Bronchial epithelial cell (primary cell): Measurements from ENCODE around the gene OXT. TPM values are rescaled to one million over a fixed set of nuclear protein-coding genes. Genes with fewer than 3 reads are reported as not detected.

Experiments
- DNase-seq: peaks from one replicate; pipeline ENCODE4 v3.0.0-alpha.2; 2010; ENCODE audit warnings: low read depth
- FAIRE-seq: peaks from 2 replicates; lab custom pipeline; 2011; peaks lifted over from hg19 to GRCh38; lab: Jason Lieb, UNC
- H3K27me3 ChIP-seq: 2 replicates; pipeline ENCODE4 v1.5.1; 2011; ENCODE audit warnings: low read length; ENCODE audit not compliant: control insufficient read depth, insufficient read depth
- H3K36me3 ChIP-seq: 2 replicates; pipeline ENCODE4 v1.5.1; 2011; ENCODE audit warnings: low read length; ENCODE audit not compliant: control insufficient read depth, insufficient read depth
- H3K4me3 ChIP-seq: 2 replicates; pipeline ENCODE4 v1.5.1; 2011; ENCODE audit warnings: mild to moderate bottlenecking, low read depth, low read length, control low read depth
- CTCF ChIP-seq: IDR thresholded peaks from 2 replicates; pipeline ENCODE4 v1.5.1; 2011; ENCODE audit warnings: mild to moderate bottlenecking, moderate library complexity, low read length, control low read depth, inconsistent platforms; ENCODE audit not compliant: insufficient read depth, severe bottlenecking
- total RNA-seq: library from RNA; depleted of rRNA; stranded (reverse); fragments of >200 nt; gene quantifications from 2 replicates; pipeline ENCODE4 v1.2.1, GENCODE V29; 2014

Gene OXT
- total RNA-seq, 1 donor from 2014 or later, result not detected

- no peak for TF ChIP-seq CTCF
- Histone ChIP-seq H3K36me3 (peaks cover 4% of the 10 kb centered on the region), H3K27me3 (no peaks in the 10 kb centered on the region), H3K4me3 (no peak overlapping the region)
- FAIRE-seq (peak; percentile 76), DNase-seq (no peak)
These were observed 38.2 kb downstream of the OXT start for GRCh38 chr20:3109350-3110302.

GRCh38 chr20:3111507-3111906 is 40.1 kb downstream of the OXT start:
- FAIRE-seq, result no peak
- no peak for DNase-seq

GRCh38 chr20:3111995-3112394 is 40.6 kb downstream of the OXT start:
- H3K36me3 ChIP-seq, result peaks cover 4% of the 10 kb centered on the region
- TF ChIP-seq CTCF, result no peak
- H3K4me3 ChIP-seq, result no peak overlapping the region
- FAIRE-seq (no peak), DNase-seq (no peak)
- H3K27me3 ChIP-seq, result no peaks in the 10 kb centered on the region

More at GRCh38 chr20:3111507-3111906, 40.1 kb downstream of the OXT start:
- no peak overlapping the region for H3K4me3 ChIP-seq
- TF ChIP-seq CTCF, result no peak
- H3K36me3 ChIP-seq, result peaks cover 4% of the 10 kb centered on the region
- H3K27me3 ChIP-seq, result no peaks in the 10 kb centered on the region

GRCh38 chr20:3115190-3116107 is 44.0 kb downstream of the OXT start:
- DNase-seq, result peak; percentile 36
- peak; percentile 72 for FAIRE-seq
- no peak overlapping the region for H3K4me3 ChIP-seq
- H3K27me3 ChIP-seq, result no peaks in the 10 kb centered on the region
- TF ChIP-seq CTCF, result peak; percentile 77
- no peaks in the 10 kb centered on the region for H3K36me3 ChIP-seq

- TF ChIP-seq CTCF, result no peak
- FAIRE-seq, result no peak
- no peak for DNase-seq
- Histone ChIP-seq H3K27me3 (no peaks in the 10 kb centered on the region), H3K4me3 (no peak overlapping the region), H3K36me3 (peaks cover 4% of the 10 kb centered on the region)
These were observed 44.9 kb downstream of the OXT start for GRCh38 chr20:3116341-3116740.
